ENCODE results near the gene SOCS1. TPM values are rescaled to one million over a fixed set of nuclear protein-coding genes. Genes with fewer than 3 reads are reported as not detected.
A peak's percentile ranks its signal among the peaks of the same experiment; 100 is the strongest.

The SOCS1 gene
- total RNA-seq, 5 donors from 2014 or later (not counting 1 experiment from before 2014, with no cell fraction given): 49.2 to 67.2 (median 54.5) TPM

DNA sequence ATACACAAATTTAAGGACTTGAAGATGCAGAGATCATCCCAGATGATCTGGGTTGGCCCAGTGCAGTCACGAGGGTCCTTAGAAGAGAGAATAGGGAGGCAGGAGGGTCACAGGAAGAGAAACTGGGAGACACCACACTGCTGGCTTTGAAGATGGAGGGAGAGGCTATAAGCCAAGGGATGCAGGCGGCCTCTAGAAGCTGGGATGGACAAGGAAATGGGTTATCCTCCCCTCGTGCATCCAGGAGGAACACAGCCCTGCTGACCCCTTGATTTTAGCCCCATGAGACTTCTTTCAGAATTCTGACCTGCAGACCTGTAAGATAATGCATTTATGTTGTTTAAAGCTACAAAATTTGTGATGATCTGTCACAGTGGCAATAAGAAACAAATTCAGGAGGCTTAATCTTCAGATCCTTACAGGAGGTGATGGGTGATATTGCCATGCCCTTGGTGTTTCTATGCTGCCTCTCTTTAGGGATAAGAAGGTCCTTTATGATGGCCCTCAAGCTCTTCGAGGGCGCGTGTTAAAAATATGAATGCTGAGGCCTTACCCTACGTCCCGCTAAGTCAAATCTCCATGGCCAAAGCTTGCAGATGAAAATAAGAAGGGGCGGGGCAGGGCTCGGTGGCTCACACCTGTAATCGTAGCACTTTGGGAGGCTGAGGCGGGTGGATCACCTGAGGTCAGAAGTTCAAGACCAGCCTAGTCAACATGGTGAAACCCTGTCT lies 21.8 kb upstream of the SOCS1 start:
- H3K9me3 Mint-ChIP-seq: no peaks in the 10 kb centered on the region
- no peaks in the 10 kb centered on the region for H3K4me1 ChIP-seq (ENCODE audit: control insufficient read depth in 1 of 2, extremely low read depth in 1 of 2, insufficient read depth in 2 of 2, low read length in 2 of 2)
- no peaks in the 10 kb centered on the region for H3K36me3 Mint-ChIP-seq
- ATAC-seq (replicated peaks in 1 of 4) (no peak), DNase-seq (no peak)
- H3K4me1 Mint-ChIP-seq: peaks cover 0 to 6% (median 2%) of the 10 kb centered on the region in 3 donors
- no peak overlapping the region for H3K4me3 Mint-ChIP-seq
- H3K27ac ChIP-seq (ENCODE audit: low read length): no peak overlapping the region
- ChIA-PET CTCF (no interaction called here), POLR2A (no interaction called here)
- WGBS (ENCODE audit: insufficient coverage): 80% methylated on average over 9 of the region's 12 CpGs
- H3K4me3 ChIP-seq (ENCODE audit: control insufficient read depth in 1 of 2, extremely low read depth in 1 of 2, low read length in 1 of 2): no peak overlapping the region
- no peak overlapping the region for H3K27ac Mint-ChIP-seq
- H3K36me3 ChIP-seq (ENCODE audit: control insufficient read depth in 2 of 2, extremely low read depth in 1 of 2, insufficient read depth in 1 of 2, low read length in 1 of 2): no peaks in the 10 kb centered on the region
- peaks cover 0 to 19% of the 10 kb centered on the region in 2 experiments for H3K27me3 ChIP-seq (replicated peaks in 1 of 2; ENCODE audit: control insufficient read depth in 2 of 2, extremely low read depth in 1 of 2, insufficient read depth in 2 of 2, low read length in 1 of 2)
- no peaks in the 10 kb centered on the region for H3K9me3 ChIP-seq
- peaks cover 0 to 2% of the 10 kb centered on the region in 2 donors for H3K27me3 Mint-ChIP-seq

DNA sequence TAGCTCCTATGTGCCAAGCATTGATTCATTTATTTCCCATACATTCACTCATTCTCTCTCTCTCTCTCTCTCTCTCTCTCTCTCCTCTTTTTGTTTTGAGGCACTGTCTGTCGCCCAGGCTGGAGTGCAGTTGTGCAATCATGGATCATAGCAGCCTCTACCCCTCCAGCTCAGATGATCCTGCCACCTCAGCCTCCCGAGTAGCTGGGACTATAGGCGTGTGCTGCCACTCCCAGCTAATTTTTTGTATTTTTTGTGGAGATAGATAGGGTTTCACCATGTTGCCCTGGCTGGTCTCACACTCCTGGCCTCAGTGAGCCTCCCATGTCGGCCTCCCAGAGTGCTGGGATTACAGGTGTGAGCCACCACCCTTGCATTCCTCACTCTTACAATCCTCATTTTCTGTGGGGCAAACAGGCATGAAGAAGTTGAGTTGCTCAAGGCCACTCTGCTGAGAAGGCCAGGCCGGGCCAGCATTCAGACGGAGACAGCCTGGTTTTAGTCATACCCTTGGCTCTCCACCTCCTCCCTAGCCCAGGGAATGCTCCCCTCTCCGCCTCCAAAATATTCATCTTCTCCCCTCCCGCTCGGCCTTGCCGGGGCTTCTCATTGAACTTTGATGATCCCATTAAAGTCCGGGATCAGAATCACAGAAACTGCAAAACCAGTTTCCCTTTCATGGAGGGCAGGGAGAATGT lies 21.0 kb upstream of the SOCS1 start:
- CTCF ChIA-PET: interaction anchor here in 1 of 2 donors (0.6 kb wide), 1 partner anchor 95 kb away, joined by 8 read pairs; no protein-coding TSS in a partner anchor
- POLR2A ChIA-PET: no interaction called here
- Mint-ChIP-seq H3K4me3 (no peak overlapping the region), H3K27me3 (no peaks in the 10 kb centered on the region), H3K27ac (peak overlapping the region in 1 of 2 donors; percentile 61), H3K36me3 (no peaks in the 10 kb centered on the region), H3K4me1 (peaks cover 0 to 6% (median 2%) of the 10 kb centered on the region in 3 donors), H3K9me3 (no peaks in the 10 kb centered on the region)
- WGBS (ENCODE audit: insufficient coverage): 90% methylated on average over 5 of the region's 11 CpGs
- Histone ChIP-seq H3K27ac (ENCODE audit: low read length) (no peak overlapping the region), H3K4me1 (ENCODE audit: control insufficient read depth in 1 of 2, extremely low read depth in 1 of 2, insufficient read depth in 2 of 2, low read length in 2 of 2) (no peaks in the 10 kb centered on the region), H3K4me3 (ENCODE audit: control insufficient read depth in 1 of 2, extremely low read depth in 1 of 2, low read length in 1 of 2) (no peak overlapping the region), H3K9me3 (no peaks in the 10 kb centered on the region), H3K27me3 (replicated peaks in 1 of 2; ENCODE audit: control insufficient read depth in 2 of 2, extremely low read depth in 1 of 2, insufficient read depth in 2 of 2, low read length in 1 of 2) (peaks cover 0 to 19% of the 10 kb centered on the region in 2 experiments), H3K36me3 (ENCODE audit: control insufficient read depth in 2 of 2, extremely low read depth in 1 of 2, insufficient read depth in 1 of 2, low read length in 1 of 2) (no peaks in the 10 kb centered on the region)
- ATAC-seq (replicated peaks in 1 of 4): no peak
- no peak for DNase-seq

DNA sequence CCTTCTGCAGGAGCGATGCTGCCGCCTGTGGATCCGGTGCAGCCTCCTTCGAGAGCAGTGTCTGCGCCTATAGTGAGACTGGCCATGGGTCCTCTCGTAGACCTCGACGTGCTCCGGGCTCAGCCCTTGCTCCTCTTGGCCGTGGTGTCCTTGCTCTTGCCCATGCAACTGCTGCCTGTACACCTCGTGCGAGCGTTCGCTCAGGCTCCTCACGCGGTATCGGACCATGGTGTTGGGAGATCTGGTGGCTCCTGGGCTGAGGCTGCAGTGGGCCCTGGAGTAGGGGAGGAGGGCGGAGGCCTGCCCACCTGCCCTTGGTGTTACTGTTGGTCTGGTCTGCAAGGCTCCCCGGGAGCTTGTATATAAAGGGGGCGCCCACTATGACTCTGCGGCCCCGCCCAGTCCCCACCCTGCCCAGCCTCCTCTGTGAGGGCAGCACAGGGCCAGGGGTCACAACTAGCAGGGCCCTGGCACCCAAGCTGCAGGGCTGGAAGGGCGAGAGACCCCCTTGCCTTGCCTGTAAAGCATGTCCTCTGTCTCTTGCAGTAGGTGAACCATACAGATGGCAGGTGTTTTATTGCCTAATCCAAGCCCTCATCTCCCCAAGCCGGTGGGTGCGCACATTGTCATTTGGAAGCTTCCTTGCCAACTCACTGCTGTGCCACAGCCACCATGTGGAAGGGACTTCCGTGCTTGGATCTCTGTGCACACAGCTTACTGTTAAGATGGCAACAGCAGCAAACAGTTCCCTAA lies 20.3 kb upstream of the SOCS1 start, which contains the start of gene PRM2:
Gene PRM2 (minus strand): TSS at position 338 of the 753 bp plus-strand sequence. CDS start 110 bp downstream, at position 228.
- Histone ChIP-seq H3K4me1 (ENCODE audit: control insufficient read depth in 1 of 2, extremely low read depth in 1 of 2, insufficient read depth in 2 of 2, low read length in 2 of 2) (no peaks in the 10 kb centered on the region), H3K27ac (ENCODE audit: low read length) (no peak within 1 kb of the TSS), H3K27me3 (replicated peaks in 1 of 2; ENCODE audit: control insufficient read depth in 2 of 2, extremely low read depth in 1 of 2, insufficient read depth in 2 of 2, low read length in 1 of 2) (peaks cover 0 to 19% of the 10 kb centered on the region in 2 experiments), H3K9me3 (no peaks in the 10 kb centered on the region), H3K36me3 (ENCODE audit: control insufficient read depth in 2 of 2, extremely low read depth in 1 of 2, insufficient read depth in 1 of 2, low read length in 1 of 2) (no peaks in the 10 kb centered on the region), H3K4me3 (ENCODE audit: control insufficient read depth in 1 of 2, extremely low read depth in 1 of 2, low read length in 1 of 2) (no peak within 1 kb of the TSS)
- ATAC-seq (replicated peaks in 1 of 4) (no peak), DNase-seq (no peak)
- CTCF ChIA-PET: interaction anchor here in 1 of 2 donors (0.6 kb wide), 1 partner anchor 96 kb away, joined by 8 read pairs; no protein-coding TSS in a partner anchor
- peak within 1 kb of the TSS in 1 of 2 donors; percentile 61 for H3K27ac Mint-ChIP-seq
- POLR2A ChIA-PET: no interaction called here
- H3K36me3 Mint-ChIP-seq: no peaks in the 10 kb centered on the region
- WGBS (ENCODE audit: insufficient coverage): 93% methylated on average over 20 of the region's 26 CpGs
- H3K4me1 Mint-ChIP-seq: peaks cover 0 to 6% (median 2%) of the 10 kb centered on the region in 3 donors
- no peak within 1 kb of the TSS for H3K4me3 Mint-ChIP-seq
- no peaks in the 10 kb centered on the region for H3K27me3 Mint-ChIP-seq
- H3K9me3 Mint-ChIP-seq: no peaks in the 10 kb centered on the region

DNA sequence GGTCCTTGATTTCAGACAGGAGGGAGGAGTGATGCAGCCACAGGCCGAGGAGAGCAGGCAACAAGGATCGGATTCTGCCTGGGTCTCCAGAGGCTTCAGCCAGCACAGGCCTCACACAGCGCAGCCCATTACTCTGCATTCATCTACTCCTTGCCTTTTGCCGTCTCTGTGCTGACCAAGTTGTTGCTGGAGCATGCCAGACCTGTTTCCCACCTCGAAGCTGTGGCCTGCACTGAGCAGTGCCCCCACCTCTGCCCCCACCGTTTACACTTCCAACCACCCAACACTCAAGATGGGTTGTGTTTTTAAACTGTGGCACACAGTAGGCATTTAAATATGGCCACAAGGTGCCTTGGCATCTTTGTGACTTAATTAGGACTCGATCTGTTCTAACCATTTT lies 19.0 kb upstream of the SOCS1 start:
- Mint-ChIP-seq H3K4me1 (peaks cover 0 to 5% (median 2%) of the 10 kb centered on the region in 3 donors), H3K27me3 (no peaks in the 10 kb centered on the region), H3K9me3 (no peaks in the 10 kb centered on the region), H3K4me3 (no peak overlapping the region), H3K36me3 (no peaks in the 10 kb centered on the region), H3K27ac (no peak overlapping the region)
- H3K4me1 ChIP-seq (ENCODE audit: control insufficient read depth in 1 of 2, extremely low read depth in 1 of 2, insufficient read depth in 2 of 2, low read length in 2 of 2): no peaks in the 10 kb centered on the region
- H3K36me3 ChIP-seq (ENCODE audit: control insufficient read depth in 2 of 2, extremely low read depth in 1 of 2, insufficient read depth in 1 of 2, low read length in 1 of 2): no peaks in the 10 kb centered on the region
- no peak overlapping the region for H3K27ac ChIP-seq (ENCODE audit: low read length)
- WGBS (ENCODE audit: insufficient coverage): 87% methylated on average over 5 of the region's 7 CpGs
- DNase-seq (no peak), ATAC-seq (replicated peaks in 1 of 4) (no peak)
- POLR2A ChIA-PET: interaction anchor here in 1 of 2 donors (0.6 kb wide), 2 partner anchors 113 to 390 kb away, joined by 4 to 6 read pairs; no protein-coding TSS in a partner anchor
- peaks cover 0 to 13% of the 10 kb centered on the region in 2 experiments for H3K27me3 ChIP-seq (replicated peaks in 1 of 2; ENCODE audit: control insufficient read depth in 2 of 2, extremely low read depth in 1 of 2, insufficient read depth in 2 of 2, low read length in 1 of 2)
- H3K4me3 ChIP-seq (ENCODE audit: control insufficient read depth in 1 of 2, extremely low read depth in 1 of 2, low read length in 1 of 2): no peak overlapping the region
- H3K9me3 ChIP-seq: no peaks in the 10 kb centered on the region
- CTCF ChIA-PET: interaction anchor here in 1 of 2 donors (1.1 kb wide), 1 partner anchor 131 kb away, joined by 4 read pairs; no protein-coding TSS in a partner anchor

DNA sequence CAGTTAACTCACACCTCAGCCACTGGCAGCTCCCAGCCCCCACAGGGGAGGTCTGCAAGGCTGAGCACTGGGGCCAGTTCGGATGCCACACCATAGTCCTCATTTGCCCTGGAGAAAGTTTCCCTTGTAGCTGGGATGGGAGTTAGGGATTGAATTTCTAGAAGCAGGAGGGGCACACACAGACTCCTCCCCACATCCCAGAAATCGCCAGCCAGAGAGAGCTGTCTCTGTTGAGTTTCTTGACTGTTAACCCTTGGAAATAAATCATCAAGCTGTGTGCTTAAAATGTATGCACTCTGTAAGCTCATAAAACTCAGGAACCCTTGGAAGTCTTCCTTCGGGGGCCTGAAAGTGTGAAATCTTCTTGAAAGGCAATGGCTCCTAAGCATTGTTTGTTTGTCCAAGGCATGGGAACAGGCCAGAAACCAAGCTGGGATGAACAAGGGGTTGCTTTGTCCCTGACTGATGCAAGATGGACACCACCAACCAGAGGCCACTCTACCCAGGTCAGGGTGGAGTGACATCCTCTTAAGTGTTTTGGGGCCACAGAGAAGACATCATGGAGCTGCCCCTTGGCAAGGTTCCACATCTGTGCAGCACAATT lies 17.8 kb upstream of the SOCS1 start:
- Histone ChIP-seq H3K4me1 (ENCODE audit: control insufficient read depth in 1 of 2, extremely low read depth in 1 of 2, insufficient read depth in 2 of 2, low read length in 2 of 2) (no peaks in the 10 kb centered on the region), H3K27me3 (replicated peaks in 1 of 2; ENCODE audit: control insufficient read depth in 2 of 2, extremely low read depth in 1 of 2, insufficient read depth in 2 of 2, low read length in 1 of 2) (peaks cover 0 to 13% of the 10 kb centered on the region in 2 experiments), H3K36me3 (ENCODE audit: control insufficient read depth in 2 of 2, extremely low read depth in 1 of 2, insufficient read depth in 1 of 2, low read length in 1 of 2) (no peaks in the 10 kb centered on the region), H3K27ac (ENCODE audit: low read length) (no peak overlapping the region), H3K4me3 (ENCODE audit: control insufficient read depth in 1 of 2, extremely low read depth in 1 of 2, low read length in 1 of 2) (no peak overlapping the region), H3K9me3 (no peaks in the 10 kb centered on the region)
- H3K27me3 Mint-ChIP-seq: no peaks in the 10 kb centered on the region
- H3K27ac Mint-ChIP-seq: peak overlapping the region in 1 of 2 donors; percentile 43
- H3K4me3 Mint-ChIP-seq: no peak overlapping the region
- H3K9me3 Mint-ChIP-seq: no peaks in the 10 kb centered on the region
- WGBS (ENCODE audit: insufficient coverage): 100% methylated on average over 1 of the region's 3 CpGs
- DNase-seq (no peak), ATAC-seq (replicated peaks in 1 of 4) (no peak)
- CTCF ChIA-PET: interaction anchor here in 1 of 2 donors (1.1 kb wide), 1 partner anchor 130 kb away, joined by 4 read pairs; no protein-coding TSS in a partner anchor
- H3K36me3 Mint-ChIP-seq: no peaks in the 10 kb centered on the region
- POLR2A ChIA-PET: no interaction called here
- no peaks in the 10 kb centered on the region for H3K4me1 Mint-ChIP-seq
